ENCODE measurements around the gene BIRC6. TPM values are rescaled to one million over a fixed set of nuclear protein-coding genes. Genes with fewer than 3 reads are reported as not detected.

BIRC6 gene
- total and polyA plus RNA-seq, 11 donors: 11.0 to 68.0 (median 51.9) TPM

- Histone ChIP-seq H3K4me3 (no peak overlapping the region), H3K9me3 (no peaks in the 10 kb centered on the region), H3K36me3 (peaks cover 0 to 19% (median 12%) of the 10 kb centered on the region in 9 donors), H3K27me3 (no peaks in the 10 kb centered on the region), H3K27ac (no peak overlapping the region), H3K4me1 (peaks cover 0 to 34% (median 19%) of the 10 kb centered on the region in 12 donors)
- ATAC-seq (no peak), DNase-seq (no peak)
- WGBS, 4 donors: 87 to 92% (median 88%) methylated on average over 3 of the region's 3 CpGs
- TF ChIP-seq CTCF (IDR thresholded peaks at IDR 0.05) (no peak), POLR2A (IDR thresholded peaks at IDR 0.05) (no peak)
- intact Hi-C loops (cut with DNase I): loop anchor here in 1 of 10 donors (10.0 kb wide), 1 partner anchor 400 kb away; no protein-coding TSS in a partner anchor
These were observed 268.0 kb downstream of the BIRC6 start for GRCh38 chr2:32624812-32625211.

- H3K27ac ChIP-seq: no peak overlapping the region
- peak overlapping the region in 6 of 12 donors; percentile 68 to 95 (median 75) for H3K4me3 ChIP-seq
- H3K27me3 ChIP-seq: no peaks in the 10 kb centered on the region
- intact Hi-C loops (cut with DNase I): loop anchor here in 1 of 10 donors (10.0 kb wide), 1 partner anchor 398 kb away; no protein-coding TSS in a partner anchor
- peaks cover 0 to 25% (median 21%) of the 10 kb centered on the region in 9 donors for H3K36me3 ChIP-seq
- WGBS, 4 donors: 69 to 76% (median 72%) methylated on average over 13 of the region's 13 CpGs
- H3K9me3 ChIP-seq: no peaks in the 10 kb centered on the region
- peaks cover 0 to 34% (median 19%) of the 10 kb centered on the region in 12 donors for H3K4me1 ChIP-seq
- TF ChIP-seq POLR2A (IDR thresholded peaks at IDR 0.05): no peak
- no peak for TF ChIP-seq CTCF (IDR thresholded peaks at IDR 0.05)
- DNase-seq (no peak), ATAC-seq (no peak)
These were observed 269.9 kb downstream of the BIRC6 start for GRCh38 chr2:32626639-32627221.

GRCh38 chr2:32627441-32627813, 270.6 kb downstream of the BIRC6 start:
- Histone ChIP-seq H3K36me3 (peaks cover 0 to 25% (median 21%) of the 10 kb centered on the region in 9 donors), H3K27ac (peak overlapping the region in 11 of 12 donors; percentile 17 to 78 (median 67)), H3K4me3 (peak overlapping the region; percentile 68 to 95 (median 76)), H3K9me3 (no peaks in the 10 kb centered on the region), H3K4me1 (peaks cover 0 to 31% (median 17%) of the 10 kb centered on the region in 12 donors), H3K27me3 (no peaks in the 10 kb centered on the region)
- TF ChIP-seq CTCF (IDR thresholded peaks at IDR 0.05) (peak in 5 of 12 donors; percentile 21 to 42 (median 25)), POLR2A (IDR thresholded peaks at IDR 0.05) (no peak)
- DNase-seq (peak in 4 of 5 donors; percentile 30 to 57 (median 42)), ATAC-seq (peak; percentile 25 to 63 (median 52))
- intact Hi-C loops (cut with DNase I): loop anchor here in 1 of 10 donors (10.0 kb wide), 1 partner anchor 397 kb away; no protein-coding TSS in a partner anchor
- WGBS, 4 donors: 1 to 7% (median 2%) methylated on average over 6 to 16 of the region's 16 CpGs

- WGBS, 4 donors: 0 to 1% (median 0%) methylated on average over 27 to 39 of the region's 39 CpGs
- intact Hi-C loops (cut with DNase I): loop anchor here in 1 of 10 donors (10.0 kb wide), 1 partner anchor 397 kb away; no protein-coding TSS in a partner anchor
- TF ChIP-seq POLR2A (IDR thresholded peaks at IDR 0.05) (peak in 1 of 2 donors; percentile 39), CTCF (IDR thresholded peaks at IDR 0.05) (peak in 1 of 12 donors; percentile 16)
- peaks cover 0 to 25% (median 15%) of the 10 kb centered on the region in 12 donors for H3K4me1 ChIP-seq
- H3K27me3 ChIP-seq: no peaks in the 10 kb centered on the region
- peaks cover 0 to 31% (median 24%) of the 10 kb centered on the region in 9 donors for H3K36me3 ChIP-seq
- ATAC-seq (peak; percentile 99 to 100 (median 100)), DNase-seq (peak; percentile 95 to 97 (median 96))
- no peaks in the 10 kb centered on the region for H3K9me3 ChIP-seq
- H3K27ac ChIP-seq: peak within 1 kb of the TSS in 11 of 12 donors; percentile 17 to 78 (median 67)
- H3K4me3 ChIP-seq: peak within 1 kb of the TSS; percentile 68 to 95 (median 76)
These were observed 271.2 kb downstream of the BIRC6 start, which contains the start of gene TTC27 for GRCh38 chr2:32627814-32628579. Gene TTC27 (plus strand): TSS chr2:32628050. CDS start chr2:32628293, 243 bp downstream.

Measured in heart left ventricle (tissue), 16 donors.